ENCODE data around the gene NEK1. TPM values are rescaled to one million over a fixed set of nuclear protein-coding genes. Genes with fewer than 3 reads are reported as not detected.

The NEK1 gene
- total RNA-seq, 4 donors from 2014 or later, result 10.2 to 15.8 (median 12.9) TPM

DNA sequence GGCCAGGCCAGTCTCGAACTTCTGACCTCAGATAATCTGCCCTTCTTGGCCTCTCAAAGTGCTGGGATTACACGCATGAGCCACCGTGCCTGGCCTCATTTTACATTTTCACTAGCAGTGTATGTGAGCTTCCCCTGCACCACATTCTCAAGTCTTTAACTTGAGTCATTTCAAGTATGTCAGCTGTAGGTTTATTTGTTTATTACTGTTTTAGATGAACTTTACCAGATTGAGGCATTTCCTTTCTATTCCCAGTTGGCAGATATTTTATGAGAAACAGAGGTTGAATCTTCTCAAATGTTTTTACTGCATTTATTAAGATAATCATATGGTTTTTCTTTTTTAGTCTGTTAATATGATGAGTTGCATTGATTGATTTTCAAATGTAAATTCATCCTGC lies 227.0 kb downstream of the NEK1 start:
- intact Hi-C loops (cut with DNase I), result no loop called here
- TF ChIP-seq CTCF (IDR thresholded peaks at IDR 0.05) (no peak), POLR2A (IDR thresholded peaks at IDR 0.05; ENCODE audit: low read depth) (no peak), EP300 (IDR thresholded peaks at IDR 0.05) (no peak), POLR2AphosphoS5 (IDR thresholded peaks at IDR 0.05) (no peak)

GRCh38 chr4:169384779-169385178 lies 227.6 kb downstream of the NEK1 start:
- H3K36me3 ChIP-seq, result no peaks in the 10 kb centered on the region
- H3K4me1 ChIP-seq, result no peaks in the 10 kb centered on the region
- TF ChIP-seq POLR2A (IDR thresholded peaks at IDR 0.05; ENCODE audit: low read depth) (no peak), EP300 (IDR thresholded peaks at IDR 0.05) (no peak), POLR2AphosphoS5 (IDR thresholded peaks at IDR 0.05) (no peak), CTCF (IDR thresholded peaks at IDR 0.05) (no peak)
- no peak overlapping the region for H3K4me3 ChIP-seq
- intact Hi-C loops (cut with DNase I), result no loop called here
- 88% methylated on average over 3 of the region's 3 CpGs for WGBS
- no peak for DNase-seq (ENCODE audit: extremely low spot score)
- H3K27me3 ChIP-seq, result no peaks in the 10 kb centered on the region
- H3K9me3 ChIP-seq, result peaks cover 0 to 10% (median 2%) of the 10 kb centered on the region in 4 donors
- H3K27ac ChIP-seq (replicated peaks in 1 of 4), result no peak overlapping the region

More for the DNA sequence above, 227.0 kb downstream of the NEK1 start:
- no peak overlapping the region for H3K27ac ChIP-seq (replicated peaks in 1 of 4)
- 83% methylated on average over 3 of the region's 3 CpGs for WGBS
- peaks cover 0 to 10% (median 2%) of the 10 kb centered on the region in 4 donors for H3K9me3 ChIP-seq
- H3K27me3 ChIP-seq, result no peaks in the 10 kb centered on the region
- no peak overlapping the region for H3K4me3 ChIP-seq
- DNase-seq (ENCODE audit: extremely low spot score), result no peak
- no peaks in the 10 kb centered on the region for H3K4me1 ChIP-seq
- H3K36me3 ChIP-seq, result no peaks in the 10 kb centered on the region

DNA sequence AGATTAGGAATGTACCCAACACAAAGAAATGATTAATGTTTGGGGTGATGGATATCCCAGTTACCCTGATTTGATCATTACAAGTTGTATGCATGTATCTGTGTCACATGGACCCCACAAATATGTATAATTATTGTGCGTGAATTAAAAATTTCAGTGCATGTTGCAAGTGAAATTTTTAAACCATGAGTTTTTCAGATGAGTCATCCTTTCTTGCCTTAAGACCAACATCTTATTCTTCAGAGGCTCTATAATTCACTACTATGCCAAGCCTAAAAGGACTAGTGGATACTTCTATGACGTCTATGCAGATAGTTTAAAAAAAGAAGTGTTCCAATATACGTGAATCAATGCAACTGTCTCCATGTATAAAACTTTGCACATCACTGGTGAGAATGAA lies 228.7 kb downstream of the NEK1 start:
- intact Hi-C loops (cut with DNase I), result no loop called here
- Histone ChIP-seq H3K27ac (replicated peaks in 1 of 4) (no peak overlapping the region), H3K4me3 (no peak overlapping the region), H3K36me3 (no peaks in the 10 kb centered on the region), H3K4me1 (no peaks in the 10 kb centered on the region), H3K27me3 (no peaks in the 10 kb centered on the region), H3K9me3 (peaks cover 0 to 18% (median 2%) of the 10 kb centered on the region in 4 donors)
- DNase-seq (ENCODE audit: extremely low spot score), result no peak
- TF ChIP-seq POLR2A (IDR thresholded peaks at IDR 0.05; ENCODE audit: low read depth), result no peak
- WGBS, result 65% methylated on average over 3 of the region's 3 CpGs

GRCh38 chr4:169379688-169380087 lies 232.7 kb downstream of the NEK1 start:
- no peak for DNase-seq (ENCODE audit: extremely low spot score)
- Histone ChIP-seq H3K4me3 (no peak overlapping the region), H3K9me3 (peaks cover 0 to 42% (median 29%) of the 10 kb centered on the region in 4 donors), H3K27me3 (no peaks in the 10 kb centered on the region), H3K4me1 (no peaks in the 10 kb centered on the region), H3K27ac (replicated peaks in 1 of 4) (no peak overlapping the region), H3K36me3 (no peaks in the 10 kb centered on the region)
- intact Hi-C loops (cut with DNase I), result no loop called here
- TF ChIP-seq EP300 (IDR thresholded peaks at IDR 0.05), result no peak

GRCh38 chr4:169377367-169377766 lies 235.0 kb downstream of the NEK1 start:
- TF ChIP-seq POLR2A (IDR thresholded peaks at IDR 0.05; ENCODE audit: low read depth) (no peak), CTCF (IDR thresholded peaks at IDR 0.05) (no peak), POLR2AphosphoS5 (IDR thresholded peaks at IDR 0.05) (no peak), EP300 (IDR thresholded peaks at IDR 0.05) (no peak)
- peaks cover 0 to 42% (median 29%) of the 10 kb centered on the region in 4 donors for H3K9me3 ChIP-seq
- H3K4me3 ChIP-seq, result no peak overlapping the region
- intact Hi-C loops (cut with DNase I), result no loop called here
- H3K36me3 ChIP-seq, result no peaks in the 10 kb centered on the region
- H3K27ac ChIP-seq (replicated peaks in 1 of 4), result no peak overlapping the region
- no peaks in the 10 kb centered on the region for H3K4me1 ChIP-seq
- H3K27me3 ChIP-seq, result no peaks in the 10 kb centered on the region
- no peak for DNase-seq (ENCODE audit: extremely low spot score)

DNA sequence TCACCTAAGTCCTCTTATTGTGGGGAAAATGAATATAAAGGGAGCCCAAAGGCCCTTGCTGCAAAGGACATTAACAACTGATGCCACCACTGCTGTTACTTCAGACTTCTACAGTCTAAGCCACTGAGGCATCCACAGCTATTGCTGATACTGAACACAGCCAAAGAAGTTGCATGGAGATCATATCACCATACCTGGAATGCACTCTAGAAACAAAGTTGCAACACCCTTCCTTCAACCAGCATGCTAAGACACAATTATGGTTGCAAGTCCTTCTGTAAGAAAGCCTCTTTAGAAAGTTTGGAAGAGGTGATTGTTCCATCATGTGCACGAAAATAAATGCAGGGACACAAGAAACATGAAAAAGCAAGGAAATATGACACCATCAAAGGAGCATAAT lies 236.0 kb downstream of the NEK1 start:
- H3K9me3 ChIP-seq, result peaks cover 0 to 41% (median 29%) of the 10 kb centered on the region in 4 donors

More for the DNA sequence above, 236.0 kb downstream of the NEK1 start:
- 88% methylated on average over 1 of the region's 1 CpG for WGBS
- Histone ChIP-seq H3K4me3 (no peak overlapping the region), H3K4me1 (no peaks in the 10 kb centered on the region), H3K27me3 (no peaks in the 10 kb centered on the region), H3K27ac (replicated peaks in 1 of 4) (no peak overlapping the region), H3K36me3 (no peaks in the 10 kb centered on the region)
- no peak for DNase-seq (ENCODE audit: extremely low spot score)
- intact Hi-C loops (cut with DNase I), result no loop called here
- TF ChIP-seq CTCF (IDR thresholded peaks at IDR 0.05) (no peak), EP300 (IDR thresholded peaks at IDR 0.05) (no peak), POLR2A (IDR thresholded peaks at IDR 0.05; ENCODE audit: low read depth) (no peak), POLR2AphosphoS5 (IDR thresholded peaks at IDR 0.05) (no peak)
